Forelimb muscle (tissue), 1 donor: ENCODE measurements around the gene OR2V2. TPM values are rescaled to one million over a fixed set of nuclear protein-coding genes. Genes with fewer than 3 reads are reported as not detected.
"Not testable (repeated sequence)": the region's sequence is repeated elsewhere in the genome, so short reads cannot be mapped to it uniquely, and the experiment has no call there.

Experiments used
- DNase-seq: peaks from one replicate; pipeline ENCODE4 v3.0.0-alpha.2; 2013; ENCODE audit warnings: low read depth
- polyA plus RNA-seq: library from polyadenylated mRNA; unstranded; fragments of 120-200 nt; gene quantifications from one replicate; pipeline ENCODE4 v1.2.1, GENCODE V29; 2013; ENCODE audit not compliant: insufficient read length

The OR2V2 gene
- polyA plus RNA-seq, 1 donor: not detected

GRCh38 chr5:181114844-181115778 lies 32.3 kb upstream of the OR2V2 start:
- no peak for DNase-seq

GRCh38 chr5:181118369-181118768 lies 29.0 kb upstream of the OR2V2 start:
- no peak for DNase-seq

GRCh38 chr5:181119105-181119504 lies 28.3 kb upstream of the OR2V2 start:
- DNase-seq: no peak

DNA sequence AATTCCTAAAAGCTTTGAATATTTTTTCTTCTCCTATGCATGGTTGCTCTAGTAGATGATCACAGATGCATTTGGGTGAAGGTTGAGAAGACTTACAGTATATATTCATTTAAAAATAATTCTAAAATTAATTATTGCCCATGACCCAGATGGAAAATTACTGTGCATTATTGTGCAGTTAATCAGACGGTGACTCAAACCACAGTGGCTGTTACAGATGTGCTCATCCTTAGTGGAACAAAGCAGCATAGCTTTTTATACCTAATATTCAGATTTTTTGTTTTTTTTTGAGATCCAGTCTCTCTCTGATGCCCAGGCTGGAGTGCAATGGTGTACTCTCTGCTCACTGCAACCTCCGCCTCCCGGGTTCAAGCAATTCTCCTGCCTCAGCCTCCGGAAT lies 27.1 kb upstream of the OR2V2 start:
- no peak for DNase-seq

- no peak for DNase-seq
Observed at GRCh38 chr5:181120761-181121160, 26.6 kb upstream of the OR2V2 start.

DNA sequence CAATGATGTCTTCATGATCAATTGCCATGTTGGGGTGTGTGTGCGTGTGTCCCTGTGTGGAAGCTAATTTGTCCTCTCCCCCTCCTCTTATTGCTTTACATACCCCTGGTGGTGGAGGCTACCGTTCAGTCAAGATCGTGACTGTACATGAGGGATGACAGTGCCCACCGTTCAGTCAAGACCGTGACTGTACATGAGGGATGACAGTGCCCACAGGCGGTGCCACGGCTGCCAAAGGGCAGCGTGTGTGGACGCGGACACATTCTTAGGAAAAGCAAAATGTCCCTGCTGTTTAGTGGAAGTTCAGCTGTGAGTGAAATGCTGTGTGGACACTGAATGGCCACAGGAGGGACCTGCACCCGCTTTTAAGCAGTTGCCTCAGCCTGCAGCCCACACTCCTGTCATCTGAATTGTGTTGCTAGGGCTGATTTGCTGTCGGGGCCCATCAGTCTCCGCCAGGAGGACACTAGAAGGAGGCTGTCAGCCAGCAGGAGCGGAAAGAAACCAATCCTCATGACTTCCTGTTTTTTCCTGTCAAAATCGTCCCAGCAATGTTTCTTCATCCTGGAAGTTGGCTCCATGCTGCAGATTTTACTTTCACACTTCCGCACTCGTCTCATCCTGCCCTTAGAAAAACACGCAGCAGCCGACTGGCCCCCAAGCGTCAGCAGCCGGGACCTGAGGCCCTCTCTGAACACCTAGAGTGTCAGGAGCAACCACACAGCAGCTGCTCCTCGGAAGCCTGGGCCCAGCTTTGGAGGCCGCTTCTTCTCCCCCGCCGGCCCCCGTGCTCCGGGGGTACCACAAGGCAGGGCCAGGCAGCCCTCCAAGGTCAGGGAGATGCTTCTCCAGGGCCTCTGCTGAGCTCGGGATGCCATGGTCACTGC lies 25.5 kb upstream of the OR2V2 start:
- no peak for DNase-seq

DNA sequence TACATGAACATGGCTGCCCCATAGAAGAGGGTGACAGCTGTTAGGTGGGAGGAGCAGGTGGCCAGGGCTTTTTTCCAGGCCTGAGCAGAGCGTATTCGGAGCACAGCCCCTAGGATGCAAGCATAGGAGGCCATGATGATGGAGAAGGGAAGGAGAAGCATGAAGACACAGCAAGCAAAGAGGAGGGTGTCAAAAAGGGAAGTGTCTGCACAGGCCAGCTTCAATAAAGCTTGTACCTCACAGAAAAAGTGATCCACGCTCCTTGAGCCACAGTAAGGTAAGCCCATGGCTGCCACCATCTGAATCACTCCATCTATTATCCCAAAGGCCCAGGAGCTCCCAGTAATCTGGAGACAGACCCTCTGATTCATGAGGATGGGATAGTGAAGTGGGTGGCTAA lies 22.9 kb upstream of the OR2V2 start:
- DNase-seq: no peak

DNA sequence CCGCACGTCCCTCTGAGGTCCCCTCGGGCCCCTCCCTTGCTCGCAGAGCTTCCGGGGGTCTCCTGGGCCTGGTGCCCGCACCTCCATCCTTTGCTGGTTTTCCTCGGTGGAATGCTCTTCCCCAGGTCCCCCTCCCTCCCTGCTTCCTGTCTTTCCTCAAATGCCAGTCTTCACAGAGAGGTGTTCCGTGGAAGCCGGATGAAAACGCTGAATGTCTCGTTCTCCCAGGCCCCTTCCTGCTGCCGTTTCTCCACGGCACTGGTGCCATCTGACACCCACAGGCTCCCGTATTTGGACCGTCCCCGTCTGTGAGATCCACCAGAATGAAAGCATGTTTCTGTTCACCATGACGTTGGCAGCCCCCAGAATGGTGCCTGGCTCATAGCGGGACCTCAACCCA lies 20.5 kb upstream of the OR2V2 start:
- no peak for DNase-seq

GRCh38 chr5:181127456-181127855 lies 19.9 kb upstream of the OR2V2 start:
- no peak for DNase-seq

- DNase-seq: no peak
Observed at GRCh38 chr5:181127907-181128626, 19.3 kb upstream of the OR2V2 start.

- no peak for DNase-seq
Observed at GRCh38 chr5:181129601-181130000, 17.8 kb upstream of the OR2V2 start.

GRCh38 chr5:181130081-181130480 lies 17.3 kb upstream of the OR2V2 start:
- not testable (repeated sequence) for DNase-seq

DNA sequence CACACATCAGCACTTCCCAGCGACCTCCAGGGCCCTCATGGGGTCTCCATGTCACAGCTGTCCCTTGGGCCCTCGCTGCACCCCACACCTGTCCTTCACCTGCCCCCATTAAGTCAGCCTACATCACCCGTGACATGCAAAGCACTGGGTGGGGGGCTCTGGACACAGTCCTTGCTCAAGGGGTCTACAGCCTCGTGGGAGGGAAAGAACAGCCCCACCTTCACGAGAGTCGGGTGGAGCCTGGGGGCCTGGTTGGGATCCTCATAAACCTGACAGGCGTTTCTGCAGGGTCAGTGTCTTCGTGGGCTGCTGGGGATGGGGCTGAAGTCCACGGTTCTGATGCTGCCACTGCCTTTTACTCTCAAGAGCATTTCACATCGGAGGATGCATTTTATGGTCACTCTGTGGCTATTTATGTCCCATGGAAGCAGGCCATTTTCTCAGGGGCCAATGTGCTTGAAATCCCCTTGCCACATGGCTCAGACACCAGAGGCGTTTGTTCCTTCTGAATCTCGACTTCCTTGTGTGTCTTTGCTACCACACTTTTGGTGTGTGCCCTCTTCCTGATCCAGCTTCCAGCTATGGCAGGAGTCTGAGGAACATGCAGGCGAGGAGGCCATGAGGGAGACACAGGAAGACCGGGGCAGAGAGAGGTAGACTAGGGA lies 16.4 kb upstream of the OR2V2 start, which contains the start of gene OR2V1:
OR2V1 (minus strand) TSS at position 338 of the 665 bp plus-strand sequence. CDS start 5,865 bp downstream, outside the sequence.
- no peak for DNase-seq

GRCh38 chr5:181131514-181131913 lies 15.9 kb upstream of the OR2V2 start:
- DNase-seq: no peak

DNA sequence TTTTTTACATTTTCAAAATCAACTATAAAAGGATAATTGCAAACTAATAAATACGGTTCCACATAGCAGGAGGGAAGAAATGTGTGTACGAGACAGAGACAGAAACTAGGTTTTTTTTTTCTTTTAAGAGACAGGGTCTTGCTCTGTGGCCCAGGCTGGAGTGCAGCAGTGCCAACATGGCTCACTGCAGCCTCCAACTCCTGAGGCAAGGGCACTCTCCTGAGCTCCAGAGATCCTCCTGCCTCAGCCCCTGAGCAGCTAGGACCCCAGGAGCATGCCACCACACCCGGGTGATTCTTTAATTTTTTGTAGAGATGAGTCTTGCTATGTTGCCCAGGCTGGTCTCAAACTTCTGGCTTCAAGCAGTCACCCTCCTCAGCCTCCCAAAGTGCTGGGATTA lies 14.3 kb upstream of the OR2V2 start:
- DNase-seq: no peak

- DNase-seq: no peak
Observed at GRCh38 chr5:181133610-181134231, 13.7 kb upstream of the OR2V2 start.

DNA sequence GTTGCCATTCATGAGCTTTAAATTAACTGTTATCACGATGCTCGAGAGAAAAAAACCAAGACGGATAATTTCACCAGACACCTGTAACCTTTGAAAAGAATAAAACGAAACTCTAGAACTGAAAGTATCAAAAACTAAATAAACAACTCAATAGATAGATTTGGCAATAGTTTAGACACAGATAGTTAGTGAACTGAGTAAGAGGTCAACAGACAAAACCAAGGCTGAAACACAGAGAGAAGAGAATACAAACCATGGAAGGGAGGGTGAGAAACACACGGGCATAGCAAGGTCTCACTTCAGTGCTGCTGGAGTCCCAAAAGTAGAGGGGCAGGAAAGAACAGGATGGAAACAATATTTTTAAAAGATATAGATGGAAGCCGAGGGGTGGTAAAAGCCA lies 13.1 kb upstream of the OR2V2 start:
- no peak for DNase-seq

DNA sequence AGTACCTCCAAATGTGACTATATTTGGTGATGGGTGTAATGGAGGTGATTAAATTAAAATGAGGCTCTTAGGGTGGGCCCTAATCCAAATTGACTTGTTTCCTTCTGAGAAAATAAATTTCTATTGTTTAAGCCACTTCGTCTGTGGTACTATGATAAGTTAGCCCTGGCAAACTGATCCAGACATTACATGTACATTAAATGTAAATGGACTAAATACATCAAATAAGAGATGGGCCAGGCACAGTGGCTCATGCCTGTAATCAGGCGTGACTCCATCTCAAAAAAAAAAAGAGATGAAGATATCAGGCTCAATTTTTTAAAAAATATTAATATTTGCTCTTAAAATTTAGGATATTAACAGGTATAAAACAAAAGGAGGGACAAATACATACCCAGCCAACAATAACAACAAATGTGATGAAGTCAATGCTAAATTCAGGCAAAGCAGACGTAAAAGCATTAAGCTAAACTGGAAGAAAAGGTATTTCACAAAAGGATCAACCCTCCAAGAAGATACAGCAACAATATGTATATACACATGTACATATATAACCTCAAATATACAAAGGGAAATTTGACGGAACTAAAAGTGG lies 10.9 kb upstream of the OR2V2 start:
- DNase-seq: no peak

- DNase-seq: no peak
Observed at GRCh38 chr5:181138258-181138657, 9.1 kb upstream of the OR2V2 start.

GRCh38 chr5:181140766-181141165 lies 6.6 kb upstream of the OR2V2 start:
- no peak for DNase-seq
